Stromal cell of bone marrow (primary cell): Measurements from ENCODE around the gene CAPN14.

ENCODE experiments used
- DNase-seq: peaks from one replicate; pipeline ENCODE4 v3.0.0-alpha.2; 2012; ENCODE audit warnings: low read depth

Gene CAPN14

GRCh38 chr2:31227110-31227509, 9.8 kb upstream of the CAPN14 start:
- DNase-seq, result no peak

- no peak for DNase-seq
Measured at GRCh38 chr2:31226266-31226665, 9.0 kb upstream of the CAPN14 start.

- DNase-seq, result no peak
Measured at GRCh38 chr2:31223749-31224148, 6.4 kb upstream of the CAPN14 start.

GRCh38 chr2:31223026-31223425, 5.7 kb upstream of the CAPN14 start:
- no peak for DNase-seq

GRCh38 chr2:31222071-31222470, 4.8 kb upstream of the CAPN14 start:
- DNase-seq, result no peak

GRCh38 chr2:31221544-31221943, 4.2 kb upstream of the CAPN14 start:
- no peak for DNase-seq

- DNase-seq, result no peak
Measured at GRCh38 chr2:31219131-31219969, 2.0 kb upstream of the CAPN14 start.

GRCh38 chr2:31216734-31217133, 581 bp downstream of the CAPN14 start:
- no peak for DNase-seq

GRCh38 chr2:31214444-31214915, 2.8 kb downstream of the CAPN14 start:
- DNase-seq, result no peak

GRCh38 chr2:31213601-31214443, 3.5 kb downstream of the CAPN14 start:
- DNase-seq, result no peak

- DNase-seq, result no peak
Measured at GRCh38 chr2:31212659-31213600, 4.4 kb downstream of the CAPN14 start.

- no peak for DNase-seq
Measured at GRCh38 chr2:31208240-31208639, 9.1 kb downstream of the CAPN14 start.

- no peak for DNase-seq
Measured at GRCh38 chr2:31207790-31208189, 9.5 kb downstream of the CAPN14 start.

GRCh38 chr2:31205613-31206012, 11.7 kb downstream of the CAPN14 start:
- DNase-seq, result no peak

- DNase-seq, result no peak
Measured at GRCh38 chr2:31205186-31205585, 12.1 kb downstream of the CAPN14 start.

- DNase-seq, result no peak
Measured at GRCh38 chr2:31204783-31205182, 12.5 kb downstream of the CAPN14 start.

GRCh38 chr2:31203916-31204315, 13.4 kb downstream of the CAPN14 start:
- no peak for DNase-seq

GRCh38 chr2:31202833-31203232, 14.5 kb downstream of the CAPN14 start:
- no peak for DNase-seq

- no peak for DNase-seq
Measured at GRCh38 chr2:31202041-31202440, 15.3 kb downstream of the CAPN14 start.

- DNase-seq, result no peak
Measured at GRCh38 chr2:31200972-31201371, 16.3 kb downstream of the CAPN14 start.

GRCh38 chr2:31199206-31199605, 18.1 kb downstream of the CAPN14 start:
- no peak for DNase-seq

- no peak for DNase-seq
Measured at GRCh38 chr2:31197669-31198068, 19.6 kb downstream of the CAPN14 start.
